ENCODE data around the gene VTI1A. TPM values are rescaled to one million over a fixed set of nuclear protein-coding genes. Genes with fewer than 3 reads are reported as not detected.

The VTI1A gene
- polyA plus RNA-seq, 1 of the 3 experiments (the other 2 are of a cell fraction) = 8.3 TPM

GRCh38 chr10:112653215-112653614 is 206.2 kb downstream of the VTI1A start:
- no peak for DNase-seq
- Histone ChIP-seq H3K79me2 (ENCODE audit: insufficient read depth) (no peaks in the 10 kb centered on the region), H3K9me3 (no peaks in the 10 kb centered on the region), H3K4me3 (ENCODE audit: low read depth in 2 of 2, low read length in 1 of 2) (no peak overlapping the region), H3K9ac (no peak overlapping the region), H3K36me3 (replicated peaks in 1 of 2; ENCODE audit: control insufficient read depth in 1 of 2, insufficient read depth in 2 of 2, low read length in 1 of 2) (no peaks in the 10 kb centered on the region), H4K20me1 (ENCODE audit: insufficient read depth) (no peaks in the 10 kb centered on the region), H3K27me3 (ENCODE audit: insufficient read depth) (no peaks in the 10 kb centered on the region), H3K27ac (ENCODE audit: low read depth in 2 of 2, low read length in 1 of 2) (no peak overlapping the region), H3K9me2 (no peaks in the 10 kb centered on the region), H3F3A (replicated peaks; ENCODE audit: insufficient read depth) (peaks cover 9% of the 10 kb centered on the region), H3K4me1 (ENCODE audit: control insufficient read depth in 1 of 2, insufficient read depth in 2 of 2, low read depth in 1 of 2, low read length in 1 of 2) (no peaks in the 10 kb centered on the region; a peak in 1 of 4 replicates), H3K4me2 (no peak overlapping the region), H2AFZ (ENCODE audit: low read depth) (no peak overlapping the region)
- CTCF ChIA-PET = no interaction called here
- no peak for TF ChIP-seq FOXJ3 (CRISPR knock-in tag; IDR thresholded peaks at IDR 0.05)
- TF ChIP-seq FOXM1 (IDR thresholded peaks at IDR 0.05; ENCODE audit: low read depth) = no peak
- TF ChIP-seq, protein P1, sequence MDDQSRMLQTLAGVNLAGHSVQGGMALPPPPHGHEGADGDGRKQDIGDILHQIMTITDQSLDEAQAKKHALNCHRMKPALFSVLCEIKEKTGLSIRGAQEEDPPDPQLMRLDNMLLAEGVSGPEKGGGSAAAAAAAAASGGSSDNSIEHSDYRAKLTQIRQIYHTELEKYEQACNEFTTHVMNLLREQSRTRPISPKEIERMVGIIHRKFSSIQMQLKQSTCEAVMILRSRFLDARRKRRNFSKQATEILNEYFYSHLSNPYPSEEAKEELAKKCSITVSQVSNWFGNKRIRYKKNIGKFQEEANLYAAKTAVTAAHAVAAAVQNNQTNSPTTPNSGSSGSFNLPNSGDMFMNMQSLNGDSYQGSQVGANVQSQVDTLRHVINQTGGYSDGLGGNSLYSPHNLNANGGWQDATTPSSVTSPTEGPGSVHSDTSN (IDR thresholded peaks at IDR 0.05) = no peak
- TF ChIP-seq ELF1 (IDR thresholded peaks at IDR 0.05) = no peak
- TF ChIP-seq EP300 (IDR thresholded peaks at IDR 0.05; ENCODE audit: borderline replicate concordance in 1 of 2, low read depth in 1 of 2, low read length in 1 of 2) = no peak
- TF ChIP-seq MEF2A (IDR thresholded peaks at IDR 0.05; ENCODE audit: borderline replicate concordance, low read depth) = no peak
- no peak for TF ChIP-seq GABPA (IDR thresholded peaks at IDR 0.05; ENCODE audit: low read depth)
- no peak for TF ChIP-seq TCF12 (IDR thresholded peaks at IDR 0.05)
- TF ChIP-seq POLR2AphosphoS5 (IDR thresholded peaks at IDR 0.05; ENCODE audit: low read depth, low read length) = no peak
- 92% methylated on average over 6 of the region's 6 CpGs for WGBS (ENCODE audit: low lambda C conversion rate)
- POLR2A ChIA-PET = no interaction called here

GRCh38 chr10:112653851-112654250 is 206.8 kb downstream of the VTI1A start:
- H3K36me3 ChIP-seq (replicated peaks in 1 of 2; ENCODE audit: control insufficient read depth in 1 of 2, insufficient read depth in 2 of 2, low read length in 1 of 2) = no peaks in the 10 kb centered on the region
- H4K20me1 ChIP-seq (ENCODE audit: insufficient read depth) = no peaks in the 10 kb centered on the region
- 93% methylated on average over 3 of the region's 3 CpGs for WGBS (ENCODE audit: low lambda C conversion rate)
- DNase-seq = no peak
- H3K4me1 ChIP-seq (ENCODE audit: control insufficient read depth in 1 of 2, insufficient read depth in 2 of 2, low read depth in 1 of 2, low read length in 1 of 2) = no peaks in the 10 kb centered on the region; a peak in 1 of 4 replicates
- no peak overlapping the region for H3K27ac ChIP-seq (ENCODE audit: low read depth in 2 of 2, low read length in 1 of 2)
- H2AFZ ChIP-seq (ENCODE audit: low read depth) = no peak overlapping the region
- no peak overlapping the region for H3K4me3 ChIP-seq (ENCODE audit: low read depth in 2 of 2, low read length in 1 of 2)
- no peaks in the 10 kb centered on the region for H3K9me3 ChIP-seq
- H3K9me2 ChIP-seq = no peaks in the 10 kb centered on the region
- no peak overlapping the region for H3K4me2 ChIP-seq
- TF ChIP-seq ELF1 (IDR thresholded peaks at IDR 0.05) = no peak
- TF ChIP-seq EZH2phosphoT487 (IDR thresholded peaks at IDR 0.05; ENCODE audit: borderline replicate concordance, low read depth) = no peak
- TF ChIP-seq CTCF (IDR thresholded peaks at IDR 0.05) = no peak
- TF ChIP-seq USF1 (IDR thresholded peaks at IDR 0.05; ENCODE audit: borderline replicate concordance, low read depth) = no peak
- no peak for TF ChIP-seq FOXJ3 (CRISPR knock-in tag; IDR thresholded peaks at IDR 0.05)
- TF ChIP-seq RCOR1 (IDR thresholded peaks at IDR 0.05; ENCODE audit: low read length) = no peak
- H3K79me2 ChIP-seq (ENCODE audit: insufficient read depth) = no peaks in the 10 kb centered on the region
- H3F3A ChIP-seq (replicated peaks; ENCODE audit: insufficient read depth) = peaks cover 9% of the 10 kb centered on the region
- H3K9ac ChIP-seq = no peak overlapping the region
- ChIA-PET POLR2A (no interaction called here), CTCF (no interaction called here)
- H3K27me3 ChIP-seq (ENCODE audit: insufficient read depth) = no peaks in the 10 kb centered on the region
